HG03439 (cell line): ENCODE results near the gene DGKI.

Experiments
- ATAC-seq: cut with Tn5 transposase; IDR thresholded peaks from one replicate; pipeline ENCODE4 v1.9.1; 2021; ENCODE audit warnings: mild to moderate bottlenecking, moderate library complexity; ENCODE audit not compliant: unreplicated experiment

Gene DGKI

GRCh38 chr7:137441451-137441850 is 405.3 kb downstream of the DGKI start:
- ATAC-seq, result no peak

- no peak for ATAC-seq
These were observed 406.6 kb downstream of the DGKI start for GRCh38 chr7:137439829-137440825.

GRCh38 chr7:137434946-137435345 is 411.8 kb downstream of the DGKI start:
- ATAC-seq, result no peak

- no peak for ATAC-seq
These were observed 412.2 kb downstream of the DGKI start for GRCh38 chr7:137434530-137434929.

GRCh38 chr7:137423321-137423720 is 423.5 kb downstream of the DGKI start:
- no peak for ATAC-seq

GRCh38 chr7:137421366-137421765 is 425.4 kb downstream of the DGKI start:
- no peak for ATAC-seq

- ATAC-seq, result no peak
These were observed 427.9 kb downstream of the DGKI start for GRCh38 chr7:137418841-137419240.

- ATAC-seq, result no peak
These were observed 429.3 kb downstream of the DGKI start for GRCh38 chr7:137417464-137417863.

GRCh38 chr7:137413901-137414300 is 432.9 kb downstream of the DGKI start:
- ATAC-seq, result no peak

- ATAC-seq, result no peak
These were observed 435.3 kb downstream of the DGKI start for GRCh38 chr7:137411446-137411845.

- ATAC-seq, result no peak
These were observed 438.6 kb downstream of the DGKI start for GRCh38 chr7:137408126-137408525.

- no peak for ATAC-seq
These were observed 439.7 kb downstream of the DGKI start for GRCh38 chr7:137407078-137407477.

- no peak for ATAC-seq
These were observed 442.0 kb downstream of the DGKI start for GRCh38 chr7:137404660-137405317.

- ATAC-seq, result no peak
These were observed 443.4 kb downstream of the DGKI start for GRCh38 chr7:137403353-137403695.

GRCh38 chr7:137402536-137403352 is 444.0 kb downstream of the DGKI start:
- no peak for ATAC-seq

GRCh38 chr7:137399827-137400823 is 446.6 kb downstream of the DGKI start:
- no peak for ATAC-seq

- ATAC-seq, result no peak
These were observed 450.7 kb downstream of the DGKI start for GRCh38 chr7:137396051-137396450.

GRCh38 chr7:137395420-137395819 is 451.4 kb downstream of the DGKI start:
- no peak for ATAC-seq

GRCh38 chr7:137393570-137393969 is 453.2 kb downstream of the DGKI start:
- ATAC-seq, result no peak

- no peak for ATAC-seq
These were observed 456.7 kb downstream of the DGKI start for GRCh38 chr7:137390076-137390475.
